ENCODE measurements around the gene OR6B2. TPM values are rescaled to one million over a fixed set of nuclear protein-coding genes. Genes with fewer than 3 reads are reported as not detected.

Gene OR6B2
- total RNA-seq, 1 donor from 2014 or later = not detected

DNA sequence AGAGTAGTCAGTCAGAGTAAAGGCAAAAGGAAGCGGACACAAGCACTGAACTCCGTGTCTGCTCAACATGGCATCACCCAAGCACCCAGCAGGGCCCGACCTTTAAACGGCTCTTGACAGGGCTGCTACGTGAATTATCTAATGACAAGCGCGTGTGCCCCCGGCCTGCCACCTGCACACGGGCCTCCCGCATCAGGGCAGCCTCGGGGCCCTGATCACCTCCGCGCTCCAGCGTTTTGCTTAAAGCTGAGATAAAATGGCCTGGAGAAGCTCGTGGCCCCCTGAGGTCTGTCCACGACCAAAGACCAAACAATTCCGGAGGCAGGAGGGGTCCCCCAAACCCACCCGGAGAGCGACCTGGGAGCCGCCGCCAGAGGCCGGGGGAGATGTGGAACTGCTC is 5.5 kb downstream of the OR6B2 start:
- Mint-ChIP-seq H3K27ac (ENCODE audit: unreplicated experiment) (peak overlapping the region; percentile 88), H3K4me3 (ENCODE audit: unreplicated experiment) (peak overlapping the region; percentile 88), H3K9me3 (ENCODE audit: unreplicated experiment) (no peaks in the 10 kb centered on the region), H3K36me3 (ENCODE audit: unreplicated experiment) (peaks cover 10% of the 10 kb centered on the region), H3K27me3 (ENCODE audit: unreplicated experiment) (peaks cover 2% of the 10 kb centered on the region), H3K4me1 (ENCODE audit: unreplicated experiment) (peaks cover 19% of the 10 kb centered on the region)
- TF ChIP-seq, protein P1, sequence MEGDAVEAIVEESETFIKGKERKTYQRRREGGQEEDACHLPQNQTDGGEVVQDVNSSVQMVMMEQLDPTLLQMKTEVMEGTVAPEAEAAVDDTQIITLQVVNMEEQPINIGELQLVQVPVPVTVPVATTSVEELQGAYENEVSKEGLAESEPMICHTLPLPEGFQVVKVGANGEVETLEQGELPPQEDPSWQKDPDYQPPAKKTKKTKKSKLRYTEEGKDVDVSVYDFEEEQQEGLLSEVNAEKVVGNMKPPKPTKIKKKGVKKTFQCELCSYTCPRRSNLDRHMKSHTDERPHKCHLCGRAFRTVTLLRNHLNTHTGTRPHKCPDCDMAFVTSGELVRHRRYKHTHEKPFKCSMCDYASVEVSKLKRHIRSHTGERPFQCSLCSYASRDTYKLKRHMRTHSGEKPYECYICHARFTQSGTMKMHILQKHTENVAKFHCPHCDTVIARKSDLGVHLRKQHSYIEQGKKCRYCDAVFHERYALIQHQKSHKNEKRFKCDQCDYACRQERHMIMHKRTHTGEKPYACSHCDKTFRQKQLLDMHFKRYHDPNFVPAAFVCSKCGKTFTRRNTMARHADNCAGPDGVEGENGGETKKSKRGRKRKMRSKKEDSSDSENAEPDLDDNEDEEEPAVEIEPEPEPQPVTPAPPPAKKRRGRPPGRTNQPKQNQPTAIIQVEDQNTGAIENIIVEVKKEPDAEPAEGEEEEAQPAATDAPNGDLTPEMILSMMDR (IDR thresholded peaks at IDR 0.05) = no peak
- DNase-seq (ENCODE audit: extremely low spot score, unreplicated experiment) = no peak

DNA sequence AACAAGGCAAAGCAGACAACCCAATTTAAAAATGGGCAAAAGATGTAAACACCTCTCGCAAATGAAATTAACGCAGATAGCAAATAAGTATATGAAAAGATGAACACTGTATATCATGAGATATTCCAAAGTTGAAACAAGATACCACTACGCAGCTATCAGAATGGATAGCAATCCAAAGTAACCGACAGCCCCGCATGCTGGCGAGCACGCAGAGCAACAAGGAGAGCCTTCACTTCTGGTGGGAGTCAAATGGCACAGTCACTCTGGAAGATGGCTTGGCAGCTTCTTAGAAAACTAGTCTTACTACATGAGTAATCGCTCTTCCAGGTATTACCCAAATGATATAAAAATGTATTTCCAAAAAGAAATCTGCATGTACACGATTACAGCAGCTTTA is 6.4 kb downstream of the OR6B2 start:
- Mint-ChIP-seq H3K27ac (ENCODE audit: unreplicated experiment) (no peak overlapping the region), H3K36me3 (ENCODE audit: unreplicated experiment) (peaks cover 15% of the 10 kb centered on the region), H3K27me3 (ENCODE audit: unreplicated experiment) (peaks cover 2% of the 10 kb centered on the region), H3K9me3 (ENCODE audit: unreplicated experiment) (no peaks in the 10 kb centered on the region), H3K4me1 (ENCODE audit: unreplicated experiment) (peaks cover 19% of the 10 kb centered on the region), H3K4me3 (ENCODE audit: unreplicated experiment) (peak overlapping the region; percentile 88)
- DNase-seq (ENCODE audit: extremely low spot score, unreplicated experiment) = no peak
- TF ChIP-seq, protein P1 (IDR thresholded peaks at IDR 0.05) = no peak

DNA sequence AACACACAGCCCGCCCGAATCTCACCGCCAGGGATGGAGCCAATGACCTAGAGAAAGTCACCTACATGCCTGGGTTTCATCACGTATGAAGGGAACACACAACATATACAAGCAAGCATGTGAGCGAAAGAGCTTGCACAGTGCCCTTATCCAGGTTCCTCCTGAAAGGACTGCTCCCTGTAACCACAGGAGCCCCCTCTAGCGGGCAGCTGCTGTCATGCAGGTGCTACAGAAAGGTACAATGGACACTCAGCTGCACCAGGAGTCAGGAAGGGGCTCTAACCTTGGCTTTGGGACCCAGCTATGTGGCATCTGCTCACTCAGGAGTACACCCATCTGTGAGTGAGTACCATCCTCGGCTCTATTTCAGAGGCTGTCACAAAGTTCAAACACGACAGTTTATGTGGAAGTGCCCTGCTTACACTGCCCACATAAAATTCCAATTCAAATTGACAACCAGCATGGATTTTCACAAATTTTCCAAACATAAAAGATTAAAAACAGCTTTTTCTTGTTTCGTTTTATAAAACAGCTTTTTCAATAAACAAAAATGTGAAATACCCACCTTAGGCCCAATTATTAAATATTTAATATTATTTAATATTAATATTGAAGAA is 8.6 kb downstream of the OR6B2 start:
- Mint-ChIP-seq H3K36me3 (ENCODE audit: unreplicated experiment) (peaks cover 34% of the 10 kb centered on the region), H3K9me3 (ENCODE audit: unreplicated experiment) (no peaks in the 10 kb centered on the region), H3K27me3 (ENCODE audit: unreplicated experiment) (no peaks in the 10 kb centered on the region), H3K4me1 (ENCODE audit: unreplicated experiment) (peaks cover 19% of the 10 kb centered on the region), H3K27ac (ENCODE audit: unreplicated experiment) (no peak overlapping the region), H3K4me3 (ENCODE audit: unreplicated experiment) (no peak overlapping the region)
- no peak for DNase-seq (ENCODE audit: extremely low spot score, unreplicated experiment)
- TF ChIP-seq, protein P1 (IDR thresholded peaks at IDR 0.05) = peak; percentile 81

DNA sequence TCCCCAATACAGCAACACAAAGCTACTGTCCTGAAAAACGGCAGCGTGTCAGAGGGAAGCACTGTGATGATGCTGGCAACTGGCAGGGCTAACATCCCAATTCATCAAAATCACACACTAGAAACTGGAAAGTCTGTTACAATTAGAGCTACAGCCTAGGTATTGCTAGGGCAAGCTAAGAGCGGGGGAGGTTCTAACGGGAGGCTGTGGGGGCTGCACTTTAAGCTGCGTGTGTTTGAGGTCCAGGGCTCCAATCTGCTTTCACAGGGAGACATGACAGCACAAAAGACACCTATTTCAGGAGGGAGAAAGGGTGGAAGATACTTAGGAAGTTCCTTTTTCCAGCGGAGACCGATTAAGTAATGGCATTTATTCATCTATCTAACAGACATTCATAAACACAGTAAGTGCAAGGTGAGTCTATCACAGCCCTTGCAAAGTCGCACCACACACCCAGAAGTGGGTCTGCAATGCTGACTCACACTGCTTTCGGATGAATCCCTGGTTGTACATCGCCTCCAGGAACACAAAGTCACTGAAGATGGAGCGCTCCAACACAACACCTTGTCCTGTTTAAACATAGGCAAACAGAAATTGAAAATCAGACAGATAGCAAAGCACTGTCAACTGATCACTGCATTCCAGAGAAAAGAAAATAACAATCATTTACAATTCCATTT is 12.0 kb downstream of the OR6B2 start:
- Mint-ChIP-seq H3K9me3 (ENCODE audit: unreplicated experiment) (no peaks in the 10 kb centered on the region), H3K4me1 (ENCODE audit: unreplicated experiment) (peaks cover 5% of the 10 kb centered on the region), H3K36me3 (ENCODE audit: unreplicated experiment) (peaks cover 52% of the 10 kb centered on the region), H3K27ac (ENCODE audit: unreplicated experiment) (no peak overlapping the region), H3K27me3 (ENCODE audit: unreplicated experiment) (no peaks in the 10 kb centered on the region), H3K4me3 (ENCODE audit: unreplicated experiment) (no peak overlapping the region)
- TF ChIP-seq, protein P1 (IDR thresholded peaks at IDR 0.05) = no peak
- no peak for DNase-seq (ENCODE audit: extremely low spot score, unreplicated experiment)

DNA sequence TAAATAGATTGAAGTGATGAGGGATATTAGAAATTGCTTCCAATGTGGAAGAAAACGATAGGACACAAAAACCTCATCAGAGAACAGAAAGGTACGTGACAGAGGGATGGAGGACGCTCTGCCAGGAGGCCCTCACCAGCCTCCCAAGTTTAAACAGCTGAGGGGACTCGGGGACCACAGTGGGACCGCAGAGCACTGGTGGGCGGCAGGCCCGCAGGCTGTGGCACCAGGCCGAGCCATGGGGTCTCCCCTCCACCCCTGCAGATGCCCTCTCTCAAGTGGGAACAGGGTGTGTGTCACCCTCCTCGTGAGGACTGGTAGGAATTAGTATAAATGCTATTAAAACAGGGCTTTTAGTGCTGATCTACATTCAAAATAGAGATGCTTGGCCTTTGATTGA is 15.9 kb downstream of the OR6B2 start:
- no peak for DNase-seq (ENCODE audit: extremely low spot score, unreplicated experiment)
- no peak overlapping the region for H3K4me3 Mint-ChIP-seq (ENCODE audit: unreplicated experiment)
- no peak overlapping the region for H3K27ac Mint-ChIP-seq (ENCODE audit: unreplicated experiment)
- peaks cover 65% of the 10 kb centered on the region for H3K36me3 Mint-ChIP-seq (ENCODE audit: unreplicated experiment)
- no peaks in the 10 kb centered on the region for H3K9me3 Mint-ChIP-seq (ENCODE audit: unreplicated experiment)
- H3K27me3 Mint-ChIP-seq (ENCODE audit: unreplicated experiment) = no peaks in the 10 kb centered on the region
- TF ChIP-seq, protein P1 (IDR thresholded peaks at IDR 0.05) = no peak
- no peaks in the 10 kb centered on the region for H3K4me1 Mint-ChIP-seq (ENCODE audit: unreplicated experiment)
